Endothelial cell of umbilical vein (primary cell): ENCODE measurements around the gene PNPLA1.

Experiments
- EZH2 ChIP-seq: IDR thresholded peaks from 2 replicates; pipeline ENCODE4 v1.6.1; 2012; ENCODE audit warnings: borderline replicate concordance, low read depth, mild to moderate bottlenecking, moderate library complexity, low read length, inconsistent platforms; ENCODE audit not compliant: severe bottlenecking
- FOS ChIP-seq: IDR thresholded peaks from 2 replicates; pipeline ENCODE4 v1.6.1; 2011; ENCODE audit warnings: mild to moderate bottlenecking, low read length, moderate library complexity, borderline replicate concordance; ENCODE audit not compliant: insufficient read depth
- GATA2 ChIP-seq: IDR thresholded peaks from 2 replicates; pipeline ENCODE4 v1.7.0; 2011; ENCODE audit warnings: low read depth, mild to moderate bottlenecking, moderate library complexity, mixed read lengths, low read length; ENCODE audit not compliant: insufficient read length, insufficient read depth
- JUN ChIP-seq: IDR thresholded peaks from 2 replicates; pipeline ENCODE4 v1.6.1; 2011; ENCODE audit warnings: borderline replicate concordance, low read depth; ENCODE audit not compliant: insufficient read length, insufficient read depth
- MYC ChIP-seq: IDR thresholded peaks from one replicate; pipeline ENCODE4 v1.6.1; 2011; ENCODE audit warnings: mild to moderate bottlenecking, low read depth, low read length
- POLR2A ChIP-seq: IDR thresholded peaks from 2 replicates; pipeline ENCODE4 v1.6.1; 2012; ENCODE audit warnings: low read depth, mild to moderate bottlenecking, control low read depth, low read length
- POLR2AphosphoS5 ChIP-seq: IDR thresholded peaks from 2 replicates; pipeline ENCODE4 v1.6.1; 2012; ENCODE audit warnings: low read depth, mild to moderate bottlenecking, control low read depth, low read length, moderate library complexity; ENCODE audit not compliant: insufficient read depth
- TF ChIP-seq, protein P1 (sequence below), 2 donors: IDR thresholded peaks; 1 replicate in 1 of 2; 2 replicates in 1 of 2; pipeline ENCODE4 v1.5.1; 2011; ENCODE audit warnings: low read length in 2 of 2, mild to moderate bottlenecking in 2 of 2, moderate library complexity in 2 of 2, control low read depth in 1 of 2, inconsistent platforms in 1 of 2, low read depth in 1 of 2; ENCODE audit not compliant: insufficient read depth in 1 of 2; ENCODE audit errors: extremely low read depth in 1 of 2
- TF ChIP-seq, protein P2 (sequence below): IDR thresholded peaks from 2 replicates; pipeline ENCODE4 v1.6.1; 2011; ENCODE audit not compliant: insufficient read depth, insufficient read length

DNA sequence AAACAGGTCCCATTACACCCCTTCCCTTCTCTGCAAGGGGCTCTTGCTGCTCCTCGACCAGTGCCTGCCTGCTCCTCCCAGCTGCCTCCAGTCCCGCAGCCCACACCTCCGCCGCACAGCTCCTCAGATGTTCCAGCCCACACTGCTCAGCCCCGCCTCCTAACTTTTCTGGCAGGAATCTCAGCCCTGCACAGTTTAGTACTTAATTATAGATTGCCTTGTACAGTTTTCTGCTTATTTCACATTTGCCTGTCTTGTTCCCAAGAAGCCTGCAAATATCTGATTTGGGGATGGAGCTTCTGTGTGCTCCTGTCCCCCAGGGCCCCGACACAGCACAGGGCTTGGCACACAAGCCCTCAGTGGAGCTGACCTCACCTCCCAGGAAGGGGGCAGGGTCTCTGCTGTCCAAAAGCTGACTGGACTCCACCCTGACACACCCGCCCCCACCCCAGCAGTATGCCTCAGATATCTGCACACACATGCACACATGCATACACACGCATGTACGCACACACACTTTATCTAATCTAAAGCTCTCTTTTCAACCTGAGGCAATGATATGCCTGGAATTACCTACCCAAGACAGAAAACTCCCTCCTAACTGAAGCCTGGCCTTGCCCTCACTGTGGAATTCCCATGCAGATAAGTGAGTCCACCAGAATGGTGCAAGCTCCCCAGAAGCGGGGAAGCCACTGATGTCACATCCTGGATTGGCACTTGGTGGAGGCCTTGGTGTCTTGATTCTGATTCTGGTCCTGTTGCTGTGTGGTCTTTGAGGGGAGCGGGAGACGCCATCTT is 1.2 kb upstream of the PNPLA1 start:
- TF ChIP-seq, protein P1, sequence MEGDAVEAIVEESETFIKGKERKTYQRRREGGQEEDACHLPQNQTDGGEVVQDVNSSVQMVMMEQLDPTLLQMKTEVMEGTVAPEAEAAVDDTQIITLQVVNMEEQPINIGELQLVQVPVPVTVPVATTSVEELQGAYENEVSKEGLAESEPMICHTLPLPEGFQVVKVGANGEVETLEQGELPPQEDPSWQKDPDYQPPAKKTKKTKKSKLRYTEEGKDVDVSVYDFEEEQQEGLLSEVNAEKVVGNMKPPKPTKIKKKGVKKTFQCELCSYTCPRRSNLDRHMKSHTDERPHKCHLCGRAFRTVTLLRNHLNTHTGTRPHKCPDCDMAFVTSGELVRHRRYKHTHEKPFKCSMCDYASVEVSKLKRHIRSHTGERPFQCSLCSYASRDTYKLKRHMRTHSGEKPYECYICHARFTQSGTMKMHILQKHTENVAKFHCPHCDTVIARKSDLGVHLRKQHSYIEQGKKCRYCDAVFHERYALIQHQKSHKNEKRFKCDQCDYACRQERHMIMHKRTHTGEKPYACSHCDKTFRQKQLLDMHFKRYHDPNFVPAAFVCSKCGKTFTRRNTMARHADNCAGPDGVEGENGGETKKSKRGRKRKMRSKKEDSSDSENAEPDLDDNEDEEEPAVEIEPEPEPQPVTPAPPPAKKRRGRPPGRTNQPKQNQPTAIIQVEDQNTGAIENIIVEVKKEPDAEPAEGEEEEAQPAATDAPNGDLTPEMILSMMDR (IDR thresholded peaks at IDR 0.05; ENCODE audit: extremely low read depth in 1 of 2, insufficient read depth in 1 of 2, low read depth in 1 of 2, low read length in 2 of 2), result no peak
- TF ChIP-seq EZH2, result no peak
- TF ChIP-seq POLR2AphosphoS5, result no peak
- no peak for TF ChIP-seq JUN
- TF ChIP-seq, protein P2, sequence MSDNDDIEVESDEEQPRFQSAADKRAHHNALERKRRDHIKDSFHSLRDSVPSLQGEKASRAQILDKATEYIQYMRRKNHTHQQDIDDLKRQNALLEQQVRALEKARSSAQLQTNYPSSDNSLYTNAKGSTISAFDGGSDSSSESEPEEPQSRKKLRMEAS, result no peak
- no peak for TF ChIP-seq POLR2A
- no peak for TF ChIP-seq MYC
- TF ChIP-seq GATA2, result no peak
- TF ChIP-seq FOS, result no peak
